ENCODE data around the gene FGD6.
"Not testable (repeated sequence)": the region's sequence is repeated elsewhere in the genome, so short reads cannot be mapped to it uniquely, and the experiment has no call there.

FGD6 gene

DNA sequence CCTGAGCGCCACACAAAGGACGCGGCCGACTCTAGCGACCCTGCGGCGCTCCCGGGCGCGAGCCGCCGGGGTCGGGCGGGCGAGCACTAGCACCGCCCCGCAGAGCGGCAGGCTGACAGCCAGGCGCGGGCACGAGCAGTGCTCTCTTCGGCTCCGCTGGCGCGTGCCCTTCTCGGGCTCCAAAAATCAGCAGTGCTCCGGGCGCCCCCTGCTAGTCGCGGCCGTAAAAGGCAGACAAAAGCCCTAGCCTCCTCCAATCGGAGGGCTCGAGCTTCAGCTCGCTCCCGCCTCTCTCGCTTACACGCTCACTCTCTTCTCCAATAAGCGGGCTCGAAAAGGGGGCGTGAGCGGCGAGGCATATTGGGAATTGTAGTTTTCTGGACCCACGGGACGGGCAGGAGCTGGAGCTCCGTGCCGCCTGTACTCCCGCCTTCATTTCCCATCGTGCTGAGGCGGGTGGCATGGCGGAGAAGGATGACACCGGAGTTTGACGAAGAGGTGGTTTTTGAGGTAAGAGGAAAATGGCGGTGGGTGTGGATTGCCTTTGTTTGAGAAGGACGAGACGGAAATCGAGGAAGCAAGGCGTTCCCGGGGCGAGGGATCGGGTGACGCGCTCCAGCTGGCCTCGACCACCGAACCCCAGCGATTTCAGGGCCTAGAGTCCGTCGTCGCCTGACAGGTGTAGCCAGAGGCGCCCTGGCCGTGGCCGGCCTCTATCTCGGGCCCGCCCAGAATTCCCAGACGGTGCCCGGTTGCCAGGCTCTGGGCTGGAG, at the start of gene FGD6, which contains the start of gene VEZT:
Gene FGD6 (minus strand): TSS at position 91 of the 773 bp plus-strand sequence. CDS start 227 bp downstream, outside the sequence.
Gene VEZT (plus strand): TSS at position 431 of the 773 bp plus-strand sequence. CDS start 44 bp downstream, at position 475.
- peak; percentile 99 for DNase-seq

DNA sequence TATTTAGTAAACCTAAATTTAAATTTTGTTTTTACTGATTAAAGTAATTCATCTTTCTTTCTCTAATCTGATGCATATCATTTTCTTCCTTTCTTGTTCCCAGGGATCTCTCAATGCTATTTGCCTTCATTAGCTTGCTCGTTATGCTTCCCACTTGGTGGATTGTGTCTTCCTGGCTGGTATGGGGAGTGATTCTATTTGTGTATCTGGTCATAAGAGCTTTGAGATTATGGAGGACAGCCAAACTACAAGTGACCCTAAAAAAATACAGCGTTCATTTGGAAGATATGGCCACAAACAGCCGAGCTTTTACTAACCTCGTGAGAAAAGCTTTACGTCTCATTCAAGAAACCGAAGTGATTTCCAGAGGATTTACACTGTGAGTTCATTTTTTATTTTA, 49.0 kb upstream of the FGD6 start:
- no peak for DNase-seq

DNA sequence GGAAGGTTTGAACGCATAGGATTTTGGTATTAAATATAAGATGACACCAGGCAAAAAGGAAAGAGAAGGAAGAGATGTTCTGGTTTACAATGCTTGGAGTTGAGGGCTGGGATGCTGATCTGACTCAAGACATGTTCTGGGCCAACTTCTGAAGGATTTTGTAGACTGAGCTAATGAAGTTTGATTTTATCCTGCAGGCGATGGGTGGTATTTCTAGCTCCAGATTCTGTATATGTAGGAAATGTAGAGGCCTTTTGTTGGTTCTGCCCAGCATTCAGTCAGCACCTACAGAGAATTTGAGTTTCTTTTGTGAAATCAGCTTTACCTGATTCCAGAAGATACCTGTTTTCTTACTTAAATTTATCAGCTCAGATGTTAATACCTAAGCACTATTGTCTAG, 48.5 kb upstream of the FGD6 start:
- no peak for DNase-seq

- DNase-seq: no peak
Measured at GRCh38 chr12:95262808-95263207, 45.5 kb upstream of the FGD6 start.

- DNase-seq: no peak
Measured at GRCh38 chr12:95261109-95261508, 43.8 kb upstream of the FGD6 start.

DNA sequence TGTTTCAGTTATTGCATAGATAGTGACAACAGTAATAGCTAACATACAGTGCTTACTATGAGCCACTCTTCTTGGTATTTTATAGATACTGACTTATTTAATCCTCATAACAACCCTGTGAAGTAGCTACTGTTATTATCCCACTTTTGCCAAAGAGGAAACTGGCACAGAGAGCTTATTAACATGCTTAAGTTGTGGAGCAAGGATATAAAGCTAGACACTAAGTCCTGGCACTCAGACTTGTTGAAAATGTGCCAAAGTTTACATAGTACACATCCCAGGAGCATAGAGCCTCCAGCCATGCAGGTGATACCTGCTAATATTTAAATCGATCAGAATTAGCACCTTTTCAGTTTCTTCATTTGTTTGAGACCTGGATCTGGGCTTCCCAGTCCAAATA, 42.1 kb upstream of the FGD6 start:
- no peak for DNase-seq

DNA sequence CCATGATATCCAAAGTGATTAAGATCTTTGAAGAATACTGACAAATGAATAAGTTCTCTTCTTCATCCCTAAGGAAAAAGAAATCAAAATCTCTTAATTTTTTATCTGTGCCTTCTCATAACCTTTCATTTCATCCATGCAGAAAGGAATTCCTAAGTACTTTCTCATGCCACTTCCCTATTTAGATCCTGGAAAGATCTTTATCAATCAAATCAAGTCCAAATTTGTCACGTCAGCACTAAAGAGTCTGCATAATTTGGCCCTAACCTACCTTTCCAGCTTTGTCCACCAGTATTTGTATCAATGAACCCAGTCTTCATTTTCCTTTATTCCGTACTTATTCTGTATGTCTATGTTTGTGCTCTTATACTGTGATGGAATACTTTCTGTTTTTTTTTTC, 41.5 kb upstream of the FGD6 start:
- no peak for DNase-seq

DNA sequence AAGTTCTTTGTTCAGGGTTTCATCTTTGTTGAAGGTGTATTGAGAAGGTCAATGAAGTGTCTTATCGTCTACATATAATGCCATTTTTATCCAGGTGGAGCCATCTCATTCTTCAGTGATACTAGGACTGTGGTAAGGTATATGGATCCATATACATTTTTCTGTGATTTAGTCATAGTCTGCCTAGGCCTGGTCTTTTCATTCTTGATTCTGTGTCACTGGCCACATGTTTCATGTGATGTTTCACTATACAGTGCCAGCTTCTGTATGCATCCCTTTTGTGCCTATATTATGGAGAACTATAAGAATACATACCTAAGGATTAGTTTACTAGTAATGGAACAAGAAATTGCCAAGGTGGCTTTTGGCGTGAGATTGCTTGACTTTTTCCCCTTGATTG, 40.9 kb upstream of the FGD6 start:
- DNase-seq: no peak

- DNase-seq: no peak
Measured at GRCh38 chr12:95257541-95257940, 40.3 kb upstream of the FGD6 start.

GRCh38 chr12:95253386-95253785, 36.1 kb upstream of the FGD6 start:
- DNase-seq: no peak

DNA sequence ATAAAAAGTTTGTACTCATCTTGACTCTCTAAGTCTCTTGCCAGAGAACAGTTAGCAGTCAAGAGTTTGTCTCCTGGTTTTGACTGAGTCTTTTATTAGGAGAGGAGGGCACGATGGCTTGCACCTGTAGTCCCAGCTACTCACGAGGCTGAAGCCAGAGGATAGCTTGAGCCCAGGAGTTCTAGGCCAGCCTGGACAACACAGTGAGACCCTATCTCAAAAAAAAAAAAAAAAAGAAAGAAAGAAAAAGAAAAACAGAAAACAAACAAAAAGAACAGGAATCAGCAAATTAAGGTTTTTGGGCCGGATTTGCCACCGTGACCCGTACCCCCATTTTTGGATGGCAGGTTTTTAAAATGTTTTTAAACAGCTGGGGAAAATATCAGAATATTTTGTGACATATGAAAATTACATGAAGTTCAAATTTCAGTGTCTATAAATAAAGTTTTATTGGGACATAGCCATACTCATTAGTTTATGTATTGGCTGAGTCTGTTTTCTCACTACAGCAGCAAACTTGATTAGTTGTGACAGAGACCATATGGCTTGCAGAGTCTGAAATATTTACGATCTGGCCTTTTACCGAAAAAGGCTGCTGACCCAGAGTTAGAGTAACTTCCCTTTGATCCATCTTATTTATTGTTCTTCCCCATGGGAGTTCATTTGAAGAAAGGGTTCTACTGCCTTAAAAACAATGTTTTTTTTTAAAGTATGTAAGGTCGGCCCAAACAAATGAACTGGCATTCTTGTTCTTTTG, 31.5 kb upstream of the FGD6 start:
- DNase-seq: no peak

DNA sequence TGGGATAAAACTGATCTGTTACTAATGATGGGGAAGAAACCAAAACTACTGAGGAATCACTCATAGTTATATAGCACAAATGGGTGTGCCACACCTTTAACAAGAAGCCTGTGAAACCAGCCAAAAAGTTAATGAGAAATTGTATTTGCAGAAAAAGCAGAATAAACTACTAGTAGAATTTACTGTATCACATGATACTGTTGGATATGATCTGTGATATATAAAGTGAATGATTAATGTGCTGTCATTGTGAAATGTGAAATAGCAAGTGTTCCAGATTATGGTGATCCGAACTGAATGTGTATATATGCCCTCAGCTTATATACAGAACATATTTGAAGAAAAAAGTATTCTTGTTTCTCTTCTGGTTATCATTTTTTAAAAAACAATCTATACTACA, 30.8 kb upstream of the FGD6 start:
- no peak for DNase-seq

- no peak for DNase-seq
Measured at GRCh38 chr12:95244350-95244749, 27.1 kb upstream of the FGD6 start.

GRCh38 chr12:95243497-95244183, 26.4 kb upstream of the FGD6 start:
- DNase-seq: no peak

DNA sequence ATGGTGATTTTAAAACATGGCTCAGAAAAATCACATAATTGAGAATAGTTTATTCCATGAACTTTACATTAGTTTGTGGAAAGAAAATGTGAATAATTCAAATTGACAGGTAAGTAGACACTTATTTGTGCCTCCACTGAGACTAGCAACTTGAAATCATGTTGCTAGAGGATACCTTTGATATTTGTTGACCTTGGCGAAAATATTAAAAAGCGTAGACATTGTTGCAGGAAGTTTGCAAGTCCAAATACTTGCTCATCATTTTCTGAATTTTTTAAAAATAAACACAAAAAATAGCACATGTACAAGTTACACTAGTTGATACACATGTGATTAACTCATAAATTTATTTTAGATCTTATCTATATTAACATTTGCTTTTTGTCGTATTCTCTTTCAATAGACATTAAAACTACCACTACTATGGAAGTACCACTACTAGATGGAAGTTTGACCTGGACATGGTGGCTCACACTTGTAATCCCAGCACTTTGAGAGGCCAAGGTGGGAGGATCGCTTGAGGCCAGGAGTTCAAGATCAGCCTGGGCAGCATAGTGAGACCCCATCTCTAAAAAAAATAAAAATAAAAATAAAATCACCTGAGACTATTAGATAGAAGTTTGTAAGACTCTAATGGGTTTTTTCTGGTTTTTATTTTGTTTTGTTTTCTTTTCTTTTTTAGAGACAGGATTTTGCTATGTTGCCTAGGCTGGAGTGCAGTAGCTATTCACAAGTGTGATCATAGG, 24.7 kb upstream of the FGD6 start:
- DNase-seq: no peak

GRCh38 chr12:95241138-95241537, 23.9 kb upstream of the FGD6 start:
- DNase-seq: not testable (repeated sequence)

GRCh38 chr12:95240556-95240955, 23.3 kb upstream of the FGD6 start:
- DNase-seq: no peak

DNA sequence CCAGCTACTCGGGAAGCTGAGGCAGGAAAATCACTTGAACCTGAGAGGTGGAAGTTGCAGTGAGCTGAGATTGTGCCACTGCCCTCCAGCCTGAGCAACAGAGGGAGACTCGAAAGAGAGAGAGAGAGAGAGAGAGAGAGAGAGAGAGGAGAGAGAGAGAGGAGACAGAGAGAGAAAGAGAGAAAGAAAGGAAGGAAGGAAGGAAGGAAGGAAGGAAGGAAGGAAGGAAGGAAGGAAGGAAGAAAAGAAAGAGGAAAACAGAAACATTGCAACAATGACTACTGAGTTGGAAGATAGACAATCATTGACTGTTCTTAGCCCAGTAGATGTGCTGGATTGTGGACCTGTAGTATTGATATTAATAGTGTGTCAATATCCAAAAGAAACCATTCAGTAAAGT, 22.6 kb upstream of the FGD6 start:
- not testable (repeated sequence) for DNase-seq

- DNase-seq: no peak
Measured at GRCh38 chr12:95239216-95239615, 21.9 kb upstream of the FGD6 start.

GRCh38 chr12:95238150-95238549, 20.9 kb upstream of the FGD6 start:
- no peak for DNase-seq

GRCh38 chr12:95237315-95237714, 20.0 kb upstream of the FGD6 start:
- no peak for DNase-seq

DNA sequence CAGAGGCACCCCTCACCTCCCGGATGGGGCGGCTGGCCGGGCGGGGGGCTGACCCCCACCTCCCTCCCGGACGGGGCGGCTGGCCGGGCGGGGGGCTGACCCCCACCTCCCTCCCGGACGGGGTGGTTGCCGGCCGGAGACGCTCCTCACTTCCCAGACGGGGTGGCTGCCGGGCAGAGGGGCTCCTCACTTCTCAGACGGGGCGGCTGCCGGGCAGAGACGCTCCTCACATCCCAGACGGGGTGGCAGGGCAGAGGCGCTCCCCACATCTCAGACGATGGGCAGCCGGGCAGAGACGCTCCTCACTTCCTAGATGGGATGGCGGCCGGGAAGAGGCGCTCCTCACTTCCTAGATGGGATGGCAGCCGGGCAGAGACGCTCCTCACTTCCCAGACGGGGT, 18.4 kb upstream of the FGD6 start:
- DNase-seq: not testable (repeated sequence)

DNA sequence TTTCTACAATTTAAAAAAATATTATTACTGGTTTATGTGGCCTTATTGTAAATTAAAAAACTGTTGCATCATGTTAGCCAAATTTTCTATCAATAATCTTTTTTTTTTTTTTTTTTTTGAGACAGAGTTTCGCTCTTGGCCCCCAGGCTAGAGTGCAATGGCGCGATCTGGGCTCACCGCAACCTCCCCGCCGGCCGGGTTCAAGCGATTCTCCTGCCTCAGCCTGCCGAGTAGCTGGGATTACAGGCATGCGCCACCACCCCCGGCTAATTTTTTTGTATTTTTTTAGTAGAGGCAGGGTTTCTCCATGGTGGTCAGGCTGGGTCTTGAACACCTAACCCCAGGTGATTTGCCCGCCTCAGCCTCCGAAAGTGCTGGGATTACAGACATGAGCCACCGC, 16.9 kb upstream of the FGD6 start:
- not testable (repeated sequence) for DNase-seq

All from CD4-positive, alpha-beta T cell treated with Interleukin-10 for 1 hour (primary cell).